MM.1S (cell line): Measurements from ENCODE around the gene BTN3A1.

Source experiments
- DNase-seq: peaks from one replicate; pipeline ENCODE4 v3.0.0-alpha.2; 2015
- H2AFZ ChIP-seq: fragments of 300-600 bp; sonication (generic); 2 replicates; pipeline ENCODE4 v1.6.0; 2016; ENCODE audit warnings: antibody characterized with exemption, low read length
- H3F3A ChIP-seq: fragments of 300-600 bp; sonication (generic); 2 replicates; pipeline ENCODE4 v1.6.1; 2016; ENCODE audit warnings: mild to moderate bottlenecking, antibody characterized with exemption, low read length, moderate library complexity, mixed read lengths; ENCODE audit not compliant: insufficient read depth
- H3K27ac ChIP-seq: fragments of 300-600 bp; sonication (generic); 2 replicates; pipeline ENCODE4 v1.5.1; 2016; ENCODE audit warnings: mild to moderate bottlenecking, low read length
- H3K27me3 ChIP-seq: fragments of 300-600 bp; sonication (generic); replicated peaks from 2 replicates; pipeline ENCODE4 v1.6.0; 2016; ENCODE audit warnings: low read length; ENCODE audit not compliant: insufficient read depth
- H3K36me3 ChIP-seq: fragments of 300-600 bp; sonication (generic); replicated peaks from 2 replicates; pipeline ENCODE4 v1.6.1; 2016; ENCODE audit warnings: mild to moderate bottlenecking, low read length, mixed read lengths; ENCODE audit not compliant: insufficient read depth
- H3K4me1 ChIP-seq: fragments of 300-600 bp; sonication (generic); 2 replicates; pipeline ENCODE4 v1.6.1; 2016; ENCODE audit warnings: low read length, mixed read lengths
- H3K4me2 ChIP-seq: fragments of 300-600 bp; sonication (generic); 2 replicates; pipeline ENCODE4 v1.6.0; 2016; ENCODE audit warnings: low read depth, low read length
- H3K4me3 ChIP-seq: fragments of 300-600 bp; sonication (generic); 2 replicates; pipeline ENCODE4 v1.5.1; 2016; ENCODE audit warnings: low read length, mixed read lengths
- H3K79me2 ChIP-seq: fragments of 300-600 bp; sonication (generic); 2 replicates; pipeline ENCODE4 v1.6.1; 2016; ENCODE audit warnings: mixed run types, low read length, mixed read lengths
- H3K9ac ChIP-seq: fragments of 300-600 bp; sonication (generic); 2 replicates; pipeline ENCODE4 v1.6.1; 2016; ENCODE audit warnings: low read length, mixed read lengths
- H3K9me2 ChIP-seq: fragments of 300-600 bp; sonication (generic); replicated peaks from 2 replicates; pipeline ENCODE4 v1.6.1; 2016; ENCODE audit warnings: mild to moderate bottlenecking, low read length, mixed read lengths; ENCODE audit not compliant: insufficient read depth
- H3K9me3 ChIP-seq: fragments of 300-600 bp; sonication (generic); replicated peaks from 2 replicates; pipeline ENCODE4 v1.6.1; 2016; ENCODE audit warnings: mild to moderate bottlenecking, low read length, mixed read lengths; ENCODE audit not compliant: insufficient read depth
- H4K20me1 ChIP-seq: fragments of 300-600 bp; sonication (generic); 2 replicates; pipeline ENCODE4 v1.6.1; 2016; ENCODE audit warnings: mild to moderate bottlenecking, low read length, moderate library complexity, mixed read lengths; ENCODE audit not compliant: insufficient read depth
- CTCF ChIP-seq: fragments of 300-600 bp; sonication (generic); IDR thresholded peaks from 2 replicates; pipeline ENCODE4 v1.5.1; 2016; ENCODE audit warnings: antibody characterized with exemption, low read length, mixed read lengths
- EZH2 ChIP-seq: fragments of 300-600 bp; sonication (generic); optimal IDR thresholded peaks from 2 replicates; pipeline ENCODE3; 2017; ENCODE audit warnings: low read depth, mild to moderate bottlenecking, antibody characterized with exemption, low read length, mixed read lengths
- EZH2phosphoT487 ChIP-seq: fragments of 300-600 bp; sonication (generic); IDR thresholded peaks from 2 replicates; pipeline ENCODE4 v1.6.1; 2018; ENCODE audit warnings: antibody characterized with exemption, low read length

BTN3A1 gene

GRCh38 chr6:26414281-26414680 is 12.2 kb downstream of the BTN3A1 start:
- no peak overlapping the region for H3K4me3 ChIP-seq
- H3K9me3 ChIP-seq, result no peaks in the 10 kb centered on the region
- no peak for TF ChIP-seq EZH2
- TF ChIP-seq EZH2phosphoT487, result no peak
- TF ChIP-seq CTCF, result no peak
- H3K27ac ChIP-seq, result no peak overlapping the region
- 0 out of 2 replicates have a peak, but pooled peaks cover 7% of the 10 kb centered on the region for H3K36me3 ChIP-seq
- no peak for DNase-seq
- H3K79me2 ChIP-seq, result no peaks in the 10 kb centered on the region
- H3K9me2 ChIP-seq, result no peaks in the 10 kb centered on the region
- no peaks in the 10 kb centered on the region for H3F3A ChIP-seq
- H4K20me1 ChIP-seq, result no peaks in the 10 kb centered on the region
- no peak overlapping the region for H2AFZ ChIP-seq
- H3K9ac ChIP-seq, result no peak overlapping the region
- no peaks in the 10 kb centered on the region for H3K4me1 ChIP-seq
- no peak overlapping the region for H3K4me2 ChIP-seq
- no peaks in the 10 kb centered on the region for H3K27me3 ChIP-seq

- H3K4me2 ChIP-seq, result no peak overlapping the region
- no peak for DNase-seq
Measured at GRCh38 chr6:26415036-26415614, 13.1 kb downstream of the BTN3A1 start.

GRCh38 chr6:26415791-26416190 is 13.7 kb downstream of the BTN3A1 start:
- Histone ChIP-seq H3K9ac (no peak overlapping the region), H3F3A (peaks cover 1% of the 10 kb centered on the region), H3K9me2 (no peaks in the 10 kb centered on the region), H3K27me3 (no peaks in the 10 kb centered on the region), H3K4me1 (peaks cover 7% of the 10 kb centered on the region), H3K4me3 (no peak overlapping the region), H3K36me3 (0 out of 2 replicates have a peak, but pooled peaks cover 7% of the 10 kb centered on the region), H3K79me2 (no peaks in the 10 kb centered on the region), H3K4me2 (no peak overlapping the region), H3K27ac (no peak overlapping the region), H4K20me1 (no peaks in the 10 kb centered on the region), H2AFZ (no peak overlapping the region), H3K9me3 (no peaks in the 10 kb centered on the region)
- no peak for DNase-seq
- no peak for TF ChIP-seq EZH2
- TF ChIP-seq EZH2phosphoT487, result no peak
- TF ChIP-seq CTCF, result no peak

More at GRCh38 chr6:26415036-26415614, 13.1 kb downstream of the BTN3A1 start:
- Histone ChIP-seq H4K20me1 (no peaks in the 10 kb centered on the region), H3K4me3 (no peak overlapping the region), H3K9me2 (no peaks in the 10 kb centered on the region), H3K36me3 (0 out of 2 replicates have a peak, but pooled peaks cover 7% of the 10 kb centered on the region), H3K9me3 (no peaks in the 10 kb centered on the region), H2AFZ (no peak overlapping the region), H3F3A (no peaks in the 10 kb centered on the region), H3K9ac (no peak overlapping the region), H3K79me2 (no peaks in the 10 kb centered on the region), H3K27me3 (no peaks in the 10 kb centered on the region), H3K4me1 (0 out of 2 replicates have a peak, but pooled peaks cover under 1% of the 10 kb centered on the region), H3K27ac (no peak overlapping the region)
- no peak for TF ChIP-seq CTCF
- TF ChIP-seq EZH2phosphoT487, result no peak
- no peak for TF ChIP-seq EZH2
